IPS DF 4.7 (cell line): ENCODE measurements around the gene NCKAP5L.

Source experiments
- DNase-seq: peaks from one replicate; pipeline ENCODE4 v3.0.0-alpha.2; 2013; ENCODE audit warnings: low spot score; ENCODE audit errors: extremely low read depth

The NCKAP5L gene

GRCh38 chr12:49824416-49824815 is 3.8 kb downstream of the NCKAP5L start:
- no peak for DNase-seq

GRCh38 chr12:49823951-49824350 is 4.3 kb downstream of the NCKAP5L start:
- DNase-seq, result no peak

- no peak for DNase-seq
Measured at GRCh38 chr12:49823350-49823749, 4.9 kb downstream of the NCKAP5L start.

GRCh38 chr12:49821373-49822287 is 6.6 kb downstream of the NCKAP5L start:
- no peak for DNase-seq

DNA sequence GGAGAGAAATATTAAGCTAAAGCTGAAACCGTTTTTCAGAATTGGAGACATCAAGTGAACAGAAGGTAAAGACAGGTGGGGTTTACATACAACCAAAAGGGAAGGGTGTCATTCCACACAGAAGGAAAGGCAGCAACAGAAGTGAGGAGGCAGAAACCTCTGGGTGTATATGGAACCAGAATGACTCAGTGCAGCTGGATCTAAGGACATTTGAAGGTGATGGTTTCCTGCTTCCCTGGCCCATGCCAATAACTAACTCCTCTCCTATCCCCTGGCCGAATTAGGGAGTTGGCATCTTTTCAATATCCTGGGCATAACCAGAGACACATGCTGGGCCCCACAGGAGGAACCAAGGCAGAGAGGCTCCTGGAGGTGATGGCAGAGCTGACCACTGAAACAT is 8.4 kb downstream of the NCKAP5L start:
- no peak for DNase-seq

- DNase-seq, result no peak
Measured at GRCh38 chr12:49818241-49818895, 9.8 kb downstream of the NCKAP5L start.

GRCh38 chr12:49813131-49813530 is 15.1 kb downstream of the NCKAP5L start:
- no peak for DNase-seq

- no peak for DNase-seq
Measured at GRCh38 chr12:49811961-49812401, 16.2 kb downstream of the NCKAP5L start.

DNA sequence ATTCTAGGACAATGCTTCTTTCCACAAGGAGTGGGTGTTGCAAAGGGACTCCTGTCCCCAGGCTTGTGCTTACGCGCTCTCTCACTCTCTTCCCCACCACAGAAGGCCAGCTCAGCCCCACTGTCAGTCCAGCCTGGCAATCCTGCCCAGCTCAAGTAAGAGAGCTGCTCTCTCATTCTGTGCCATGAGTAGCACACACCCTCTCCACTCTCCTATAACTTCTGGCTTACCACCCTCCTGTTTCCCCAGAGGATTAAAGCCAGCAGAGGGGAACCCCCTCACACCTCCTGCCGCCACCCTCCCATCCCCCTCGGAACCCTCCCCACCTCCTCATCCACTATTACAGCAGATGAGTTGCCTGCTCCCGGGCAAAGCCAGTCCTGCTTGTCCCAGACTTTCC is 17.1 kb downstream of the NCKAP5L start:
- DNase-seq, result no peak

DNA sequence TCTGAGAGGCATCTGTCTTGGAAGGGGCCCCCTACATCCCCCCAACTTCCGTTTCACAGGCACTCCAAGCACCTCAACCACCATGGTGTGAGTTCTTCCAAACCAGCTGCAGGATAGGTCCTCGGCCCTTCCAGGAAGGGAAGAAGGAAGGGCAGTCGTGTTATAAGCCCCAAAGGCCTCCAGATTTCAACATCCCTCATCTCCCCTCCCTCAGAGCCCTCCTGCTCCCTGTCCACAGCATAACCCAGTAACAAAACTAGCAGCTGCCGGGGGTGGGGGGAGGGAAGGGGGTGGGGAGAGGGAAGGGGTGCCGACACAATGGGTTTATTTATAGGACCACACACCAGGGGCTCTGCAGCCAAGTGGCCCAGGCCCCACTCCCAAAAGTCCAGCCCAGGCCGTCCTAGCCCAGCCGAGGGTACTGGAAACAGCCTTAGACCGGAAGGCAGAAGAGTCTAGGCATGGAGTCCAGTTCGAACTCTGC is 18.3 kb downstream of the NCKAP5L start:
- DNase-seq, result no peak

- no peak for DNase-seq
Measured at GRCh38 chr12:49809381-49809905, 18.8 kb downstream of the NCKAP5L start.

DNA sequence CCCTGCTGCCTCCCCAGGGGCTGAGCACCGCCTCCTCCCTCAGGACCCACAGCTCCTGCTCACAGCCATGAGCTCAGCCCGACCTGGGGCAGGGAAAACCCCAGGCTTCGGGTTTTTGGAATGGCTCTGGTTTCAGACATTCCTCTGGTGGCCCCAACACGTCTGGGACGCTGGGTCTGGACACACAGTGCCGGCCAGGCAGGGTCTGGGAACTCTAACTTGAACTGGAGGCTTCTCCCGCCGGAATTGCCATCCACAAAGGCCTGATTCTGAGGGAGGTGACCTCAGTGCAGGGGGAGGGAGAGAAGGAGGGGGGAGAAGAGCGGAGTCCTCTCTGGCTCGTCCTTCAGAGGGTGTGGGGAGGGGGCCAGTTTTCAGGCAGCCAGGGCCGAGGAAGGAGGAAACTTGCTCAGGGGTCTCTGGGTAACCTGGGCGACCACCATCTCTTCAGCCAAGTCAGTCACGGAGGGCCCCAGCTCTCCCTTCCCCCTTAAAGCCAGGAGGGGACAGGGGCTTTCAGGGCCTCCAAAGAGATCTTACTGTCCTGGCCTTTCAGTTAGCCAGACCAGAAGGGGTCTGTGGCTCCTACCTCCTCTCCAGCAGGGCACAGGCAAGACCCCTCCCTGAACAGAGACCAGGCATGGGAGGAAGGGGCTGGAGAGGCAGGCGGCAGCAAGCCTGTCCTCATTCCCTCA is 19.4 kb downstream of the NCKAP5L start:
- DNase-seq, result no peak

- no peak for DNase-seq
Measured at GRCh38 chr12:49807991-49808580, 20.1 kb downstream of the NCKAP5L start.

DNA sequence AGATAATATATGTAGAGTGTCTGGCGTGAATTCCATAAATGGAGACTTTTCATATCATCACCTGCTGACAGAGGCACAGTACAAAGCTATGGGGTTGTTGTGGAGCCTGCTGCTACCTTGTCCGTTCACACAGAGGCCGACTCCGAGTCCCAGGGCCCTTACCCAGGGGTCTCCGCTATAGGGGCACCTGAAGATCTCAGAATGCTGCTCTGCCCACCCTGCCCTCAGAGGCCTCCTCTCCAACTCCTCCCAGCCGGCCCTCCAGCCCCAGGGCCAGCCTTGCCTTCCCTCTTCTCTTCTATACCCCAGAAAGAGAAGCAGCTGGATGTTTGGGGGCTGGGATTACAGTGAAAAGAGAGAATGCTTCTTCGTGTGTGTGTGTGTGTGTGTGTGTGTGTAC is 21.3 kb downstream of the NCKAP5L start:
- no peak for DNase-seq

GRCh38 chr12:49806321-49806813 is 21.8 kb downstream of the NCKAP5L start:
- DNase-seq, result no peak

DNA sequence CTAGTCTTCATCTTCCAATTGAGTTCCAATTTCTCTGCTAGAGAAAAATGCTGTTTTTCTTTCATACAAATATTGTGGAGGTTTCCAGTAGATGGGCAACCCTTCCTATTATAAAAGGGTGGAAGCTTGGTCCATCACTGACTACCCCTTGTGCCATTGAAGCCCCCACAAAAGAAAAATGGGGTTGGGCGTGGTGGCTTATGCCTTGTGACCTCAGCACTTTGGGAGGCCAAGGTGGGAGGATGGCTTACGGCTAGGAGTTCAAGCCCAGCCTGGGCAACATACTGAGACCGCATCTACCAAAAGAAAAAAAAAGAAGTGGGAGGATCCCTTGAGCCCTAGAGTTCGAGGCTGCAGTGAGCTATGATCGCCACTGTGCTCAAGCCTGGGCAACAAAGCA is 22.8 kb downstream of the NCKAP5L start:
- no peak for DNase-seq

DNA sequence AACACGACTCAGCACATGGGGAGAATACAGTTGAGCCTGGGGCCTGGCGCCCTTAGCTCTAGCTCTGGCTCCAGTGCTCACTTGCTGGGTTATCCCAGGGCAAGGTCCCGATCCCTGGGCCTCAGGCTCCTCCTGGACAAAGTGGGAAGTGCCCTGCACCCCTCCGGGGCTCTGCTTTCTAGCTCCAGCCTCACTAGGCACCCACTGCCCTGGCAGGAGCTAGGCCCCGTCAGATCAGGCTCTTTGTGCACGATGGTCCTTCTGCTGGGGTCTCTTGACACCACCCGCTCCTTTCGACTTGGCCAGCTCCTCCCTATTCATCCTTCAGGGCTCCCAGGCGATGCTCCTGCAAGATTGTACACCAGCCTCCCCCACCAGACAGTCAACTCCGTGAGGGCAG is 23.4 kb downstream of the NCKAP5L start:
- DNase-seq, result no peak

- DNase-seq, result no peak
Measured at GRCh38 chr12:49803693-49804450, 24.3 kb downstream of the NCKAP5L start.

- DNase-seq, result no peak
Measured at GRCh38 chr12:49801141-49802063, 26.8 kb downstream of the NCKAP5L start.
